HEK293T (cell line): ENCODE results near the gene SH3D19.

Experiments
- CTCF ChIA-PET: fragments of 350-600 bp; formaldehyde crosslinking; extraction: SDS; loops from one replicate; lab custom pipeline; 2021; ENCODE audit warnings: antibody characterized with exemption, inconsistent platforms; lab: Yijun Ruan, JAX
- POLR2A ChIA-PET: fragments of 350-600 bp; formaldehyde crosslinking; extraction: SDS; loops from one replicate; lab custom pipeline; 2020; ENCODE audit warnings: antibody characterized with exemption, inconsistent platforms; lab: Yijun Ruan, JAX
- DNase-seq: peaks from one replicate; pipeline ENCODE4 v3.0.0; 2012; ENCODE audit warnings: mixed read lengths; ENCODE audit errors: extremely low spot score
- ARNT ChIP-seq: fragments of 450-650 bp; IDR thresholded peaks from 2 replicates; pipeline ENCODE4 v1.6.1; 2017; ENCODE audit warnings: mild to moderate bottlenecking
- BHLHE40 ChIP-seq: fragments of 450-650 bp; IDR thresholded peaks from 2 replicates; pipeline ENCODE4 v1.6.1; 2016; ENCODE audit warnings: mild to moderate bottlenecking, moderate library complexity, borderline replicate concordance
- CTBP1 ChIP-seq: fragments of 450-650 bp; IDR thresholded peaks from 2 replicates; pipeline ENCODE4 v1.6.1; 2016; ENCODE audit warnings: borderline replicate concordance
- ELF4 ChIP-seq: fragments of 450-650 bp; IDR thresholded peaks from 2 replicates; pipeline ENCODE4 v1.6.1; 2017; ENCODE audit warnings: antibody characterized with exemption
- FOXA1 ChIP-seq: fragments of 450-650 bp; IDR thresholded peaks from 2 replicates; pipeline ENCODE4 v1.6.1; 2016; ENCODE audit warnings: mild to moderate bottlenecking
- FOXK2 ChIP-seq: fragments of 450-650 bp; IDR thresholded peaks from 2 replicates; pipeline ENCODE4 v1.6.1; 2016; ENCODE audit warnings: mild to moderate bottlenecking
- FOXM1 ChIP-seq: fragments of 450-650 bp; IDR thresholded peaks from 2 replicates; pipeline ENCODE4 v1.6.1; 2017; ENCODE audit warnings: mild to moderate bottlenecking, borderline replicate concordance
- HDGF ChIP-seq: fragments of 450-650 bp; IDR thresholded peaks from 2 replicates; pipeline ENCODE4 v1.6.1; 2017; ENCODE audit warnings: antibody characterized with exemption, borderline replicate concordance
- L3MBTL2 ChIP-seq: fragments of 450-650 bp; conservative IDR thresholded peaks from 2 replicates; pipeline ENCODE4 v1.6.1; 2016; ENCODE audit warnings: mild to moderate bottlenecking
- LEF1 ChIP-seq: fragments of 450-650 bp; IDR thresholded peaks from 2 replicates; pipeline ENCODE4 v1.6.1; 2017; ENCODE audit warnings: mild to moderate bottlenecking, borderline replicate concordance
- NFRKB ChIP-seq: fragments of 450-650 bp; IDR thresholded peaks from 2 replicates; pipeline ENCODE4 v1.6.1; 2016; ENCODE audit warnings: mild to moderate bottlenecking, moderate library complexity
- SP1 ChIP-seq: fragments of 450-650 bp; IDR thresholded peaks from 2 replicates; pipeline ENCODE4 v1.6.1; 2017
- SUZ12 ChIP-seq: fragments of 450-650 bp; IDR thresholded peaks from 2 replicates; pipeline ENCODE4 v1.6.1; 2016; ENCODE audit warnings: mild to moderate bottlenecking
- TARDBP ChIP-seq: fragments of 450-650 bp; IDR thresholded peaks from 2 replicates; pipeline ENCODE4 v1.6.1; 2016
- ZNF384 ChIP-seq: fragments of 450-650 bp; IDR thresholded peaks from 2 replicates; pipeline ENCODE4 v1.6.1; 2016
- TF ChIP-seq, protein P1 (sequence below): fragments of 450-650 bp; IDR thresholded peaks from 2 replicates; pipeline ENCODE4 v1.6.1; 2016

The SH3D19 gene

DNA sequence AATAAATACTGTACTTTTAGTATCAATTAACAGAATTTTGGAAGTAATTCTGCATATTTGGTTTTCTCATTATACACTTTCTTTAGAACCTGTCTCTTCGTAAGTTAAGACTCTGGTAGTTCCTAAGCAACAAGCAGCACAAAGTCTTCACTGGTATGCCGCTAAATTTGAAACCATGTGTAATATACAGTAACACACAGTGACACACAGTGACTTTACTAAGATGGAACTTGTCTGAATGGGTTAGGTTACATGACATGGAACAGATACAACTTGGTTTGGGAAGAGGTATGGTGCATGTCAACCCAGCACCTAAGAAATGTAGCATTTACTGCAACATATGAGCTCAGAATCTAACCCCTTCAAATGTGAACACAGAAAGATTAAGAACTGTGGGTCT is 132.0 kb downstream of the SH3D19 start:
- DNase-seq = no peak
- POLR2A ChIA-PET = no interaction called here
- CTCF ChIA-PET = interaction anchor here (0.9 kb wide), 1 partner anchor 76 kb away, joined by 3 read pairs; no protein-coding TSS in a partner anchor
- TF ChIP-seq SP1 (no peak), SUZ12 (no peak), BHLHE40 (no peak), FOXA1 (no peak), CTBP1 (no peak), ZNF384 (no peak), ELF4 (no peak), FOXK2 (no peak), LEF1 (no peak), ARNT (no peak), TARDBP (no peak), NFRKB (no peak)

DNA sequence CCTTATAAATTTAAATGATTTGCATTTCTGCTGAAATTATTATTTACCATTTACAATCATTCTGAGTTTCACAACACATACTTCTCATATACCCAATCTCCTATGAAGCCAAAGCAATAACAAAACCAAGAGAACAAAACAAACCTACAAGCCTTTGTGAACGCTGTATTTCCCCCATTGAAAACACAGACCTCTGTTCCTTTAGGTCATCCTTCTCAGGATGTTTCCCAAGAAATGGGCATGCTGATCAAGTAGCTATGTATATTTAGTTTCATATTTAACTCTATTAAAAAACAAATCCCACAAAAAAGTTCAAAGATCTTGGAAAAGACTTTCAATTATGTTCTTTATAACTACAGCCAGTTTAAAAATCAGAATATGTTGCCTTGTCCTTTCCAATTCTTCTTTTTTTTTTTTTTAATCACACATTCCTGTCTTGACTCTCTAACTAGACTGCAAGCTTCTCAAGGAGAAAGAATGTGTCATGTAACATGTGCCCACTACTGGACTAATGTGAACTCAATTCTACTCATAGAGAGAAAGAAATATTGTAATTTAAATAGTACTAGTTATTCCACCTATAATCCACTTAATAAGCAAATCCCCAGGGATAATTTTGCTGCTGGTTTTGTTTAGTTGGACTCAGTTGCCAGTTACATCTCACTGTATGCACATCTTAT is 132.7 kb downstream of the SH3D19 start:
- no peak for TF ChIP-seq NFRKB
- TF ChIP-seq FOXA1 = no peak
- no peak for TF ChIP-seq FOXM1
- no peak for TF ChIP-seq LEF1
- TF ChIP-seq L3MBTL2 = no peak
- TF ChIP-seq CTBP1 = no peak
- no peak for TF ChIP-seq ARNT
- TF ChIP-seq HDGF = no peak
- no peak for TF ChIP-seq TARDBP
- POLR2A ChIA-PET = no interaction called here
- CTCF ChIA-PET = no interaction called here
- no peak for DNase-seq

GRCh38 chr4:151184523-151185458 is 140.6 kb downstream of the SH3D19 start:
- DNase-seq = no peak
- POLR2A ChIA-PET = interaction anchor here (0.7 kb wide), 1 partner anchor 456 kb away, joined by 3 read pairs; no protein-coding TSS in a partner anchor
- CTCF ChIA-PET = interaction anchor here (0.6 kb wide), 1 partner anchor 125 kb away, joined by 10 read pairs; no protein-coding TSS in a partner anchor
- TF ChIP-seq, protein P1, sequence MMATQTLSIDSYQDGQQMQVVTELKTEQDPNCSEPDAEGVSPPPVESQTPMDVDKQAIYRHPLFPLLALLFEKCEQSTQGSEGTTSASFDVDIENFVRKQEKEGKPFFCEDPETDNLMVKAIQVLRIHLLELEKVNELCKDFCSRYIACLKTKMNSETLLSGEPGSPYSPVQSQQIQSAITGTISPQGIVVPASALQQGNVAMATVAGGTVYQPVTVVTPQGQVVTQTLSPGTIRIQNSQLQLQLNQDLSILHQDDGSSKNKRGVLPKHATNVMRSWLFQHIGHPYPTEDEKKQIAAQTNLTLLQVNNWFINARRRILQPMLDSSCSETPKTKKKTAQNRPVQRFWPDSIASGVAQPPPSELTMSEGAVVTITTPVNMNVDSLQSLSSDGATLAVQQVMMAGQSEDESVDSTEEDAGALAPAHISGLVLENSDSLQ = no peak
- TF ChIP-seq SUZ12 (no peak), TARDBP (no peak), L3MBTL2 (no peak), FOXA1 (no peak), CTBP1 (no peak), ARNT (no peak), FOXM1 (no peak), NFRKB (no peak), HDGF (no peak), LEF1 (no peak), FOXK2 (no peak), ELF4 (no peak), SP1 (no peak)

GRCh38 chr4:151182455-151182996 is 142.9 kb downstream of the SH3D19 start:
- ChIA-PET POLR2A (no interaction called here), CTCF (interaction anchor here (0.7 kb wide), 1 partner anchor 110 kb away, joined by 7 read pairs; no protein-coding TSS in a partner anchor)
- TF ChIP-seq BHLHE40 = no peak
- TF ChIP-seq ARNT = no peak
- TF ChIP-seq, protein P1 = peak; percentile 49; the same call in 1 of the 2 replicates
- DNase-seq = no peak

GRCh38 chr4:151176685-151177084 is 148.7 kb downstream of the SH3D19 start:
- CTCF ChIA-PET = interaction anchor here (0.7 kb wide), 1 partner anchor 48 kb away, joined by 3 read pairs; no protein-coding TSS in a partner anchor
- TF ChIP-seq HDGF (no peak), FOXM1 (no peak), TARDBP (no peak)
- no peak for DNase-seq
- POLR2A ChIA-PET = no interaction called here

DNA sequence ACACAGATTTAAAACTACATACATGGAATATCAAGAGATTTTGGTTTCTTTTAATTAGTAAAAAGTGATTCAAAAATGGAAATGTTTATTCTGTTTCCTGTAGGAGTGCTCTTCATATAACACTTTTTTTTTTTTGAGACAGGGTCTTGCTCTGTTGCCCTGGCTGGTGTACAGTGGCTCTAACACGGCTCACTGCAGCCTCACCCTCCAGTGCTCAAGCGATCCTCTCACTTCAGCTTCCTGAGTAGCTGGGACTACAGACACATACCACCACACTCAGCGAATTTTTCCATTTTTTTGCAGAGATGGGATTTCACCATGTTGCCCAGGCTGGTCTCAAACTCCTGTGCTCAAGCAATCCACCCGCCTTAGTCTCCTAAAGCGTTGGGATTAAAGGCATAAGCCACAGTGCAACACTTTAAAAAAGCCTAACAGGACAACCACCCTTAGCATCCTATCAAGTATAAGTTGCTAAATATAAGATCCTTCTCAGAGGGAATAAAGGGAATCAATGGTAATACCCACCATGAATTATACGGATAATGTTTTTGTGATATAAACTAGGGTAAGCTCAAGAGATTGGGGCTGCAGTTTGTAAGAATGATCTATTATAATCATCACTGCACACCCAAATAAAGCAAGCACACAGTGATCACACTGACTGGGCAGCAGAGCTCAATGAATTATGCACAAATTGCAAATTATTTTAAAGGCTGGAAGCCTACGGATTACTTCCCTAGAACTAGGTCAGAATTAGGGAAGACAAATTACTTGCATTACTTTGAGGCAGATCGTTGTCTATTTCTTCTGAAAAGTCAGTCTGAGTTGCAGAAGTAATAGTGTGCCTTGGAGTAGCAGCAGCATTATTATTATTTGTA is 149.4 kb downstream of the SH3D19 start:
- POLR2A ChIA-PET = no interaction called here
- CTCF ChIA-PET = interaction anchor here (0.7 kb wide), 1 partner anchor 48 kb away, joined by 3 read pairs; no protein-coding TSS in a partner anchor

More for the DNA sequence above, 149.4 kb downstream of the SH3D19 start:
- DNase-seq = no peak
- TF ChIP-seq L3MBTL2 (no peak), FOXA1 (no peak), HDGF (no peak), LEF1 (no peak), FOXM1 (no peak), TARDBP (no peak), ZNF384 (no peak), ARNT (no peak), BHLHE40 (no peak), ELF4 (no peak), NFRKB (no peak), FOXK2 (no peak), SUZ12 (no peak)
- TF ChIP-seq, protein P1 = no peak
